Activated T-helper 9 cell treated with anti-CD3 and anti-CD28 coated beads, Interleukin-2, amount 50 U/mL, for 16 hours (primary cell): ENCODE measurements around the gene DAPP1.

Experiments
- DNase-seq: peaks from one replicate; pipeline ENCODE4 v3.0.0-alpha.2; 2020; ENCODE audit warnings: low read depth

The DAPP1 gene

DNA sequence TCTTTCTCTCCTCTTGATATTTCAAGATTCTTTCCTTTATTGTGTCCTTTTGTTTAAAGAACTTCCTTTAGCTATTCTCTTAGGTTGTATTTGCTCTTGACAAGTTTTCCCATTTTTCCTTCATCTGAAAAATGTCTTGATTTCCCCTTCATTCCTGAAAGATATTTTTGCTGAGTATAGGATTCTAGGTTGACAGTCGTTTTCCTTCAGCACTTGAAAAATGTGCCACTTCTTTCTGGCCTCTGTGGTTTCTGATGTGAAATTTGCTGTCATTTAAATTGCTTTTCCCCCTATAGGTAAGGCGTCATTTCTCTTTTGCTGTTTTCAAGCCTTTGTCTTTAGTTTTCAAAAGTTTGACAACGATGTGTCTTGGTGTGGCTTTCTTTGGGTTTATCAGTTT lies 100.9 kb downstream of the DAPP1 start:
- DNase-seq, result no peak

DNA sequence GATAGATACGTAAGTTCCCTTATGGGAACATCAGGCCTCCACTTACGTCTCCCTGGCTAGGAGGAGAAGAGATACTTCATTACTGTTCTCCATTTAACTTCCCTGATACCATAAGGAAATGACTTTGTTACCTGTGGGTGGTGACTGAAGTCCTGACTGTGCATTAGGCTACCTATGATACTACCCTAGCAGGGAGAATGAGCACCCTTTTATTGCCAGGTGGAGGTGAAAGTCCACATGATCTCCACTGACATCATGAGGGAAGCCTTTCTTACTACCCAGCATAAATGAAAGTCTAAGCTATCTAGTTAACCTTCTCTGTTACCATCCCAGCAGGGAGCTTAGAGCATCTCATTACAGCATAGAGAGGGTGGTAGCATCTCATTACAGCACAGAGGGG lies 102.0 kb downstream of the DAPP1 start:
- DNase-seq, result no peak
